ENCODE data around the gene CYP2C19. TPM values are rescaled to one million over a fixed set of nuclear protein-coding genes. Genes with fewer than 3 reads are reported as not detected.
"Not testable (repeated sequence)": the region's sequence is repeated elsewhere in the genome, so short reads cannot be mapped to it uniquely, and the experiment has no call there.

The CYP2C19 gene
- total and polyA plus RNA-seq, 2 donors (not counting 1 experiment from before 2014, with no cell fraction given): not detected

DNA sequence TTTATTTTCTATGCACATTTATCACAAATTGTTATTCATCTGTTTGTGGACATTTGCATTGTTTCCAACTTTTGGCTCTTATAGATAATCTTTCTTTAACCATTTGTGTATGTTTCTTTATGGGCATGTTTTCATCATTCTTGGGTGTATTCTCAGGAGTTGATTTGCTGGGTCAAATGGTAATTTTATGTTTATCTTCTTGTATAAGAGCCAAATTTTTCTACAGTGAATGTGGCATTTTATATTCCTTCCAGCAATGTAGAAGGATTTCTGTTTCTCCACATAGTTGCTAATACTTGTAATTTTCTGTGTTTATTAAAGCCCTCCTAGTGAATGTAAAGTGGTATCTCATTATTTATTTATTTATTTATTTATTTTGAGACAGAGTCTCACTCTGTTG lies 21.8 kb downstream of the CYP2C19 start:
- no peak for TF ChIP-seq EZH2 (IDR thresholded peaks at IDR 0.05; ENCODE audit: borderline replicate concordance, insufficient read depth, low read depth, low read length, poor library complexity, severe bottlenecking)
- TF ChIP-seq, protein P1, sequence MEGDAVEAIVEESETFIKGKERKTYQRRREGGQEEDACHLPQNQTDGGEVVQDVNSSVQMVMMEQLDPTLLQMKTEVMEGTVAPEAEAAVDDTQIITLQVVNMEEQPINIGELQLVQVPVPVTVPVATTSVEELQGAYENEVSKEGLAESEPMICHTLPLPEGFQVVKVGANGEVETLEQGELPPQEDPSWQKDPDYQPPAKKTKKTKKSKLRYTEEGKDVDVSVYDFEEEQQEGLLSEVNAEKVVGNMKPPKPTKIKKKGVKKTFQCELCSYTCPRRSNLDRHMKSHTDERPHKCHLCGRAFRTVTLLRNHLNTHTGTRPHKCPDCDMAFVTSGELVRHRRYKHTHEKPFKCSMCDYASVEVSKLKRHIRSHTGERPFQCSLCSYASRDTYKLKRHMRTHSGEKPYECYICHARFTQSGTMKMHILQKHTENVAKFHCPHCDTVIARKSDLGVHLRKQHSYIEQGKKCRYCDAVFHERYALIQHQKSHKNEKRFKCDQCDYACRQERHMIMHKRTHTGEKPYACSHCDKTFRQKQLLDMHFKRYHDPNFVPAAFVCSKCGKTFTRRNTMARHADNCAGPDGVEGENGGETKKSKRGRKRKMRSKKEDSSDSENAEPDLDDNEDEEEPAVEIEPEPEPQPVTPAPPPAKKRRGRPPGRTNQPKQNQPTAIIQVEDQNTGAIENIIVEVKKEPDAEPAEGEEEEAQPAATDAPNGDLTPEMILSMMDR (IDR thresholded peaks at IDR 0.05): no peak
- no peak overlapping the region for H3K9ac ChIP-seq (ENCODE audit: low read length)
- H3K4me1 Mint-ChIP-seq: no peaks in the 10 kb centered on the region
- H2AFZ ChIP-seq (ENCODE audit: insufficient read depth, low read depth, low read length, poor library complexity, severe bottlenecking): no peak overlapping the region
- H3K79me2 ChIP-seq (ENCODE audit: control insufficient read depth, insufficient read depth, low read length): no peaks in the 10 kb centered on the region
- no peaks in the 10 kb centered on the region for H3K27me3 ChIP-seq (replicated peaks in 1 of 4; ENCODE audit: control extremely low read depth in 1 of 4, control insufficient read depth in 3 of 4, insufficient read depth in 4 of 4, low read length in 3 of 4)
- no peak overlapping the region for H3K27ac Mint-ChIP-seq
- H3K9me3 ChIP-seq (ENCODE audit: control extremely low read depth in 1 of 3, control insufficient read depth in 2 of 3, insufficient read depth in 1 of 3, low read length in 2 of 3): no peaks in the 10 kb centered on the region
- ChIA-PET CTCF (no interaction called here), POLR2A (no interaction called here)
- H4K20me1 ChIP-seq (ENCODE audit: control insufficient read depth, insufficient read depth, low read length, poor library complexity, severe bottlenecking): no peaks in the 10 kb centered on the region
- peaks cover 4% of the 10 kb centered on the region for H3K9me3 Mint-ChIP-seq (ENCODE audit: insufficient read depth)
- no peaks in the 10 kb centered on the region for H3K36me3 ChIP-seq (replicated peaks in 1 of 2; ENCODE audit: control extremely low read depth in 1 of 2, control insufficient read depth in 1 of 2, extremely low read depth in 1 of 2, insufficient read depth in 2 of 2, low read length in 1 of 2)
- intact Hi-C loops (cut with micrococcal nuclease): no loop called here
- H3K4me2 ChIP-seq (replicated peaks; ENCODE audit: low read depth, low read length, poor library complexity, severe bottlenecking): no peak overlapping the region
- no peak overlapping the region for H3K27ac ChIP-seq (ENCODE audit: low read length in 2 of 2)
- H3K4me3 ChIP-seq (ENCODE audit: control extremely low read depth in 1 of 5, extremely low read depth in 1 of 5, insufficient read depth in 1 of 5, low read depth in 2 of 5, low read length in 4 of 5): no peak overlapping the region
- no peaks in the 10 kb centered on the region for H3K27me3 Mint-ChIP-seq
- DNase-seq: no peak
- ATAC-seq (ENCODE audit: low read depth): no peak
- H3K4me3 Mint-ChIP-seq: no peak overlapping the region
- no peaks in the 10 kb centered on the region for H3K4me1 ChIP-seq (ENCODE audit: control insufficient read depth in 2 of 2, insufficient read depth in 2 of 2, low read length in 2 of 2)

DNA sequence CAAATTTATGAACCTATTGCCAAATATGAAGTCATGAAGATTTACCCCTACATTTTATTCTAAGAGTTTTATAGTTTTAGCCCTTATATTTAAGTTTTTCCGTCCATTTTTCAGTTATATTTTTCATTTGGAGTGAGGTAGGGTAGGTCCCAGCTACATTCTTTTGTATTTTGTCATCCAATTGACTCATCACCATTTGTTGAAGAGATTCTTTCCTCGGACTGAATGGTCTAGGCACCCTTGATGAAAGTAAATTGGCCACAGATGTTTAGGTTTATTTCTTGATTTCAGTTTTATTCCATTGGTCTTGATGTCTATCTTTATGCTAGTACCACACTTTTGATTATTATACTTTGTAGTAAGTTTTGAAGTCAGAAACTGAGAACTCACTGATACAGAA lies 22.7 kb downstream of the CYP2C19 start:
- CTCF ChIA-PET: no interaction called here
- Mint-ChIP-seq H3K9me3 (ENCODE audit: insufficient read depth) (peaks cover 4% of the 10 kb centered on the region), H3K4me1 (no peaks in the 10 kb centered on the region), H3K27me3 (no peaks in the 10 kb centered on the region), H3K4me3 (no peak overlapping the region), H3K27ac (no peak overlapping the region)
- Histone ChIP-seq H3K4me1 (ENCODE audit: control insufficient read depth in 2 of 2, insufficient read depth in 2 of 2, low read length in 2 of 2) (no peaks in the 10 kb centered on the region), H3K27me3 (replicated peaks in 1 of 4; ENCODE audit: control extremely low read depth in 1 of 4, control insufficient read depth in 3 of 4, insufficient read depth in 4 of 4, low read length in 3 of 4) (no peaks in the 10 kb centered on the region), H3K9me3 (ENCODE audit: control extremely low read depth in 1 of 3, control insufficient read depth in 2 of 3, insufficient read depth in 1 of 3, low read length in 2 of 3) (no peaks in the 10 kb centered on the region), H3K4me3 (ENCODE audit: control extremely low read depth in 1 of 5, extremely low read depth in 1 of 5, insufficient read depth in 1 of 5, low read depth in 2 of 5, low read length in 4 of 5) (no peak overlapping the region), H3K4me2 (replicated peaks; ENCODE audit: low read depth, low read length, poor library complexity, severe bottlenecking) (no peak overlapping the region), H4K20me1 (ENCODE audit: control insufficient read depth, insufficient read depth, low read length, poor library complexity, severe bottlenecking) (no peaks in the 10 kb centered on the region), H3K27ac (ENCODE audit: low read length in 2 of 2) (no peak overlapping the region), H3K79me2 (ENCODE audit: control insufficient read depth, insufficient read depth, low read length) (no peaks in the 10 kb centered on the region), H3K36me3 (replicated peaks in 1 of 2; ENCODE audit: control extremely low read depth in 1 of 2, control insufficient read depth in 1 of 2, extremely low read depth in 1 of 2, insufficient read depth in 2 of 2, low read length in 1 of 2) (no peaks in the 10 kb centered on the region), H3K9ac (ENCODE audit: low read length) (no peak overlapping the region), H2AFZ (ENCODE audit: insufficient read depth, low read depth, low read length, poor library complexity, severe bottlenecking) (no peak overlapping the region)
- intact Hi-C loops (cut with micrococcal nuclease): no loop called here
- WGBS (ENCODE audit: insufficient coverage): no CpG with 5 or more reads among the region's 2 CpGs
- POLR2A ChIA-PET: no interaction called here
- TF ChIP-seq, protein P1 (IDR thresholded peaks at IDR 0.05): no peak
- no peak for TF ChIP-seq EZH2 (IDR thresholded peaks at IDR 0.05; ENCODE audit: borderline replicate concordance, insufficient read depth, low read depth, low read length, poor library complexity, severe bottlenecking)
- no peak for ATAC-seq (ENCODE audit: low read depth)
- no peak for DNase-seq

DNA sequence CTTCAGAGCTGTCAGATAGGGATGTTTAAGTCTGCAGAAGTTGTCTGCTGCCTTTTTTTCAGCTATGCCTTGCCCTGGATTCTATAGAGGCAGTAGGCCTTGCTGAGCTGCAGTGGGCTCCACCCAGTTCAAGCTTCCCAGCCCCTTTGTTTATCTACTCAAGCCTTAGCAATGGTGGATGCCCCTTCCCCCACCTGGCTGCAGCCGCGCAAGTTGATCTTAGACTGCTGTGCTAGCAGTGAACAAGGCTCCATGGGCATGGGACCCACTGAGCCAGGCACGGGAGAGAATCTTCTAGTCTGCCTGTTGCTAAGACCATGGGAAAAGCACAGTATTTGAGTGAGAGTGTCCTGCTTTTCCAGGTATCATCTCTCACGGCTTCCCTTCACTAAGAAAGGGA lies 38.1 kb downstream of the CYP2C19 start:
- DNase-seq; H3K4me3 ChIP-seq (ENCODE audit: control extremely low read depth in 1 of 5, extremely low read depth in 1 of 5, insufficient read depth in 1 of 5, low read depth in 2 of 5, low read length in 4 of 5); H3K27me3 ChIP-seq (replicated peaks in 1 of 4; ENCODE audit: control extremely low read depth in 1 of 4, control insufficient read depth in 3 of 4, insufficient read depth in 4 of 4, low read length in 3 of 4); H3K4me2 ChIP-seq (replicated peaks; ENCODE audit: low read depth, low read length, poor library complexity, severe bottlenecking); H3K4me3 Mint-ChIP-seq; CTCF ChIA-PET; H3K27ac ChIP-seq (ENCODE audit: low read length in 2 of 2); H3K4me1 ChIP-seq (ENCODE audit: control insufficient read depth in 2 of 2, insufficient read depth in 2 of 2, low read length in 2 of 2); POLR2A ChIA-PET; H3K27me3 Mint-ChIP-seq; ATAC-seq (ENCODE audit: low read depth); H3K27ac Mint-ChIP-seq; H2AFZ ChIP-seq (ENCODE audit: insufficient read depth, low read depth, low read length, poor library complexity, severe bottlenecking); H3K9me3 Mint-ChIP-seq (ENCODE audit: insufficient read depth); H4K20me1 ChIP-seq (ENCODE audit: control insufficient read depth, insufficient read depth, low read length, poor library complexity, severe bottlenecking); H3K79me2 ChIP-seq (ENCODE audit: control insufficient read depth, insufficient read depth, low read length); H3K4me1 Mint-ChIP-seq; H3K9ac ChIP-seq (ENCODE audit: low read length); intact Hi-C loops (cut with micrococcal nuclease); H3K36me3 ChIP-seq (replicated peaks in 1 of 2; ENCODE audit: control extremely low read depth in 1 of 2, control insufficient read depth in 1 of 2, extremely low read depth in 1 of 2, insufficient read depth in 2 of 2, low read length in 1 of 2): not testable (repeated sequence)
- 100% methylated on average over 4 of the region's 4 CpGs for WGBS (ENCODE audit: insufficient coverage)
- peaks cover 0 to 15% (median 0%) of the 10 kb centered on the region in 3 donors for H3K9me3 ChIP-seq (ENCODE audit: control extremely low read depth in 1 of 3, control insufficient read depth in 2 of 3, insufficient read depth in 1 of 3, low read length in 2 of 3)
